ENCODE results near the gene PHETA2.
"Not testable (repeated sequence)": the region's sequence is repeated elsewhere in the genome, so short reads cannot be mapped to it uniquely, and the experiment has no call there.

PHETA2 gene

GRCh38 chr22:42101199-42101598, 27.2 kb downstream of the PHETA2 start:
- DNase-seq (ENCODE audit: low read depth) = no peak
- H3K4me3 ChIP-seq (ENCODE audit: low read depth, low read length) = no peak overlapping the region
- TF ChIP-seq POLR2A (IDR thresholded peaks at IDR 0.05; ENCODE audit: extremely low read depth, insufficient read length) = no peak
- no peak for TF ChIP-seq CTCF (IDR thresholded peaks at IDR 0.05; ENCODE audit: low read depth, low read length)
- no peak for TF ChIP-seq MAX (IDR thresholded peaks at IDR 0.05; ENCODE audit: low read depth, low read length)
- no peak for TF ChIP-seq MYC (IDR thresholded peaks at IDR 0.05; ENCODE audit: low read depth, low read length)

GRCh38 chr22:42104332-42104860, 30.3 kb downstream of the PHETA2 start:
- not testable (repeated sequence) for H3K4me3 ChIP-seq (ENCODE audit: low read depth, low read length); DNase-seq (ENCODE audit: low read depth)

- TF ChIP-seq POLR2A (IDR thresholded peaks at IDR 0.05; ENCODE audit: extremely low read depth, insufficient read length) (no peak), CTCF (IDR thresholded peaks at IDR 0.05; ENCODE audit: low read depth, low read length) (no peak), MAX (IDR thresholded peaks at IDR 0.05; ENCODE audit: low read depth, low read length) (no peak), MYC (IDR thresholded peaks at IDR 0.05; ENCODE audit: low read depth, low read length) (no peak)
- no peak for DNase-seq (ENCODE audit: low read depth)
- no peak overlapping the region for H3K4me3 ChIP-seq (ENCODE audit: low read depth, low read length)
Observed at GRCh38 chr22:42108848-42109247, 34.8 kb downstream of the PHETA2 start.

GRCh38 chr22:42111798-42112197, 37.8 kb downstream of the PHETA2 start:
- H3K4me3 ChIP-seq (ENCODE audit: low read depth, low read length) = no peak overlapping the region
- no peak for TF ChIP-seq POLR2A (IDR thresholded peaks at IDR 0.05; ENCODE audit: extremely low read depth, insufficient read length)
- no peak for TF ChIP-seq CTCF (IDR thresholded peaks at IDR 0.05; ENCODE audit: low read depth, low read length)
- TF ChIP-seq MYC (IDR thresholded peaks at IDR 0.05; ENCODE audit: low read depth, low read length) = no peak
- TF ChIP-seq MAX (IDR thresholded peaks at IDR 0.05; ENCODE audit: low read depth, low read length) = no peak
- DNase-seq (ENCODE audit: low read depth) = no peak

GRCh38 chr22:42112793-42113192, 38.7 kb downstream of the PHETA2 start:
- peak; percentile 38 for DNase-seq (ENCODE audit: low read depth)
- not testable (repeated sequence) for H3K4me3 ChIP-seq (ENCODE audit: low read depth, low read length)
- peak; percentile 8 for TF ChIP-seq CTCF (IDR thresholded peaks at IDR 0.05; ENCODE audit: low read depth, low read length)

- peak; percentile 42 for DNase-seq (ENCODE audit: low read depth)
- TF ChIP-seq CTCF (IDR thresholded peaks at IDR 0.05; ENCODE audit: low read depth, low read length) (peak; percentile 36), MYC (IDR thresholded peaks at IDR 0.05; ENCODE audit: low read depth, low read length) (no peak)
- no peak overlapping the region for H3K4me3 ChIP-seq (ENCODE audit: low read depth, low read length)
Observed at GRCh38 chr22:42114721-42115120, 40.7 kb downstream of the PHETA2 start.

GRCh38 chr22:42115420-42115830, 41.4 kb downstream of the PHETA2 start:
- not testable (repeated sequence) for H3K4me3 ChIP-seq (ENCODE audit: low read depth, low read length); DNase-seq (ENCODE audit: low read depth)
